H1 (cell line): ENCODE measurements around the gene AGAP1. TPM values are rescaled to one million over a fixed set of nuclear protein-coding genes. Genes with fewer than 3 reads are reported as not detected.

Experiments used
- CTCF ChIA-PET: fragments of 300-600 bp; sonication (Branson Sonifier 250); formaldehyde crosslinking; loops from one replicate; lab custom pipeline; 2021; ENCODE audit not compliant: partially characterized antibody; lab: Charles Lee
- POLR2A ChIA-PET: fragments of 300-600 bp; sonication (Branson Sonifier 250); formaldehyde crosslinking; loops from one replicate; lab custom pipeline; 2021; ENCODE audit warnings: inconsistent platforms; ENCODE audit not compliant: partially characterized antibody; lab: Charles Lee
- DNase-seq, 2 experiments: peaks; one replicate each; pipeline versions ENCODE4 v3.0.0 to v3.0.0-alpha.2; 2010 to 2022; ENCODE audit warnings: low spot score in 2 of 2, low read depth in 1 of 2, mixed read lengths in 1 of 2
- FAIRE-seq: peaks from 2 replicates; lab custom pipeline; 2011; peaks lifted over from hg19 to GRCh38; lab: Jason Lieb, UNC
- H2AFZ ChIP-seq: 2 replicates; pipeline ENCODE4 v1.8.1; 2012; ENCODE audit warnings: low read length, inconsistent platforms
- H2AK5ac ChIP-seq: 2 replicates; pipeline ENCODE4 v1.6.1; 2013; ENCODE audit warnings: low read depth, low read length
- H2BK120ac ChIP-seq: replicated peaks from 2 replicates; pipeline ENCODE3; 2013; ENCODE audit warnings: low read depth, low read length, inconsistent platforms
- H2BK12ac ChIP-seq: 2 replicates; pipeline ENCODE4 v1.6.1; 2013; ENCODE audit warnings: low read depth, low read length
- H2BK15ac ChIP-seq: 2 replicates; pipeline ENCODE4 v1.6.1; 2013; ENCODE audit warnings: low read length
- H2BK20ac ChIP-seq: 2 replicates; pipeline ENCODE4 v1.6.1; 2013; ENCODE audit warnings: low read length
- H2BK5ac ChIP-seq: 2 replicates; pipeline ENCODE4 v1.6.1; 2013; ENCODE audit warnings: low read depth, low read length
- H3K14ac ChIP-seq: 2 replicates; pipeline ENCODE4 v1.6.1; 2013; ENCODE audit warnings: inconsistent platforms; ENCODE audit not compliant: insufficient read length
- H3K18ac ChIP-seq: 2 replicates; pipeline ENCODE4 v1.6.1; 2013; ENCODE audit warnings: low read length; ENCODE audit errors: extremely low read depth
- H3K23ac ChIP-seq: 2 replicates; pipeline ENCODE4 v1.6.1; 2013; ENCODE audit warnings: inconsistent platforms; ENCODE audit not compliant: insufficient read length
- H3K23me2 ChIP-seq: 2 replicates; pipeline ENCODE4 v1.6.1; 2013; ENCODE audit warnings: low read depth, low read length
- H3K27ac ChIP-seq: 2 replicates; pipeline ENCODE4 v1.6.1; 2011; ENCODE audit warnings: low read depth, low read length, inconsistent platforms
- H3K27me3 ChIP-seq, 4 experiments: replicated peaks in 1 of 4; 1 replicate in 1 of 4; 2 replicates in 3 of 4; pipeline versions ENCODE4 v1.6.1 to v1.8.1; 2011 to 2013; ENCODE audit warnings: low read length in 3 of 4, mild to moderate bottlenecking in 3 of 4, inconsistent platforms in 2 of 4, mixed read lengths in 2 of 4, moderate library complexity in 1 of 4; ENCODE audit not compliant: control insufficient read depth in 3 of 4, insufficient read depth in 3 of 4; ENCODE audit errors: extremely low read depth in 1 of 4
- H3K36me3 ChIP-seq, 4 experiments: 2 replicates each; pipeline versions ENCODE4 v1.6.1 to v1.8.1; 2011 to 2013; ENCODE audit warnings: mild to moderate bottlenecking in 4 of 4, low read length in 3 of 4, moderate library complexity in 2 of 4, control low read depth in 1 of 4, inconsistent platforms in 1 of 4; ENCODE audit not compliant: insufficient read depth in 4 of 4, control insufficient read depth in 2 of 4
- H3K4ac ChIP-seq: replicated peaks from 2 replicates; pipeline ENCODE3; 2013; ENCODE audit warnings: low read length, low read depth, mixed read lengths, inconsistent platforms; ENCODE audit not compliant: insufficient read length
- H3K4me1 ChIP-seq, 4 experiments: replicated peaks in 1 of 4; 1 replicate in 1 of 4; 2 replicates in 3 of 4; pipeline versions ENCODE4 v1.6.1 to v1.8.1; 2011 to 2013; ENCODE audit warnings: low read length in 3 of 4, inconsistent platforms in 2 of 4, mixed read lengths in 1 of 4; ENCODE audit not compliant: insufficient read depth in 4 of 4, control insufficient read depth in 3 of 4
- H3K4me2 ChIP-seq, 2 experiments: 2 replicates each; pipeline versions ENCODE4 v1.6.1 to v1.8.1; 2011 to 2013; ENCODE audit warnings: low read depth in 2 of 2, low read length in 2 of 2, control low read depth in 1 of 2, inconsistent platforms in 1 of 2, mild to moderate bottlenecking in 1 of 2; ENCODE audit not compliant: insufficient read depth in 1 of 2
- H3K4me3 ChIP-seq, 4 experiments: fragments of 200-600, 300-600 bp in 1 of 4; sonication (generic), shearing (Covaris generic), sonication (Bioruptor Twin) in 1 of 4; 2 replicates each; pipeline versions ENCODE4 v1.5.1 to v1.8.1; 2011 to 2016; ENCODE audit warnings: low read length in 4 of 4, low read depth in 3 of 4, control low read depth in 2 of 4, inconsistent platforms in 2 of 4, mild to moderate bottlenecking in 2 of 4, mixed read lengths in 1 of 4, moderate library complexity in 1 of 4; ENCODE audit not compliant: insufficient read depth in 2 of 4; ENCODE audit errors: extremely low read depth in 1 of 4
- H3K56ac ChIP-seq: replicated peaks from 2 replicates; pipeline ENCODE3; 2013; ENCODE audit warnings: low read depth, mild to moderate bottlenecking, mixed read lengths, low read length, inconsistent platforms; ENCODE audit not compliant: insufficient read length
- H3K79me1 ChIP-seq: 2 replicates; pipeline ENCODE4 v1.6.1; 2013; ENCODE audit warnings: low read depth, low read length, control low read depth
- H3K79me2 ChIP-seq, 2 experiments: 2 replicates each; pipeline versions ENCODE4 v1.6.1 to v1.8.1; 2012 to 2013; ENCODE audit warnings: low read length in 2 of 2, mild to moderate bottlenecking in 2 of 2, inconsistent platforms in 1 of 2; ENCODE audit not compliant: insufficient read depth in 2 of 2, control insufficient read depth in 1 of 2
- H3K9ac ChIP-seq, 4 experiments: replicated peaks in 1 of 4; 1 replicate in 1 of 4; 2 replicates in 3 of 4; pipeline versions ENCODE4 v1.6.1 to v1.8.1; 2011 to 2013; ENCODE audit warnings: low read depth in 3 of 4, low read length in 3 of 4, control low read depth in 2 of 4, mild to moderate bottlenecking in 2 of 4, moderate library complexity in 2 of 4, inconsistent platforms in 1 of 4; ENCODE audit errors: extremely low read depth in 1 of 4
- H3K9me3 ChIP-seq, 2 experiments: 2 replicates each; pipeline versions ENCODE4 v1.6.1 to v1.8.1; 2012 to 2013; ENCODE audit warnings: mild to moderate bottlenecking in 2 of 2, moderate library complexity in 2 of 2, control low read depth in 1 of 2, inconsistent platforms in 1 of 2, low read depth in 1 of 2, low read length in 1 of 2, mixed read lengths in 1 of 2; ENCODE audit not compliant: insufficient read depth in 2 of 2
- H4K20me1 ChIP-seq, 2 experiments: replicated peaks in 1 of 2; 2 replicates each; pipeline versions ENCODE3 to v1.8.1; 2011 to 2013; ENCODE audit warnings: inconsistent platforms in 2 of 2, low read length in 2 of 2, mild to moderate bottlenecking in 1 of 2; ENCODE audit not compliant: insufficient read depth in 2 of 2, control insufficient read depth in 1 of 2
- H4K5ac ChIP-seq: 2 replicates; pipeline ENCODE4 v1.6.1; 2013; ENCODE audit warnings: low read length, low read depth, mixed read lengths, inconsistent platforms; ENCODE audit not compliant: insufficient read length
- H4K8ac ChIP-seq: 2 replicates; pipeline ENCODE4 v1.8.0; 2013; ENCODE audit warnings: mild to moderate bottlenecking, moderate library complexity, low read length, inconsistent platforms; ENCODE audit not compliant: insufficient read depth; ENCODE audit errors: extremely low read depth
- H4K91ac ChIP-seq: replicated peaks from 2 replicates; pipeline ENCODE3; 2013; ENCODE audit warnings: low read length, mixed read lengths, inconsistent platforms; ENCODE audit not compliant: insufficient read length
- GABPA ChIP-seq: IDR thresholded peaks from 2 replicates; pipeline ENCODE4 v1.6.1; 2011; ENCODE audit warnings: mild to moderate bottlenecking, low read length, moderate library complexity, borderline replicate concordance; ENCODE audit not compliant: insufficient read depth
- GTF2F1 ChIP-seq: IDR thresholded peaks from 2 replicates; pipeline ENCODE4 v1.6.1; 2012; ENCODE audit warnings: low read depth, low read length, improper control_type of control experiment, borderline replicate concordance
- HDAC2 ChIP-seq, 2 experiments: fragments of 300-600 bp in 1 of 2; sonication (generic) in 1 of 2; IDR thresholded peaks; 2 replicates each; pipeline ENCODE4 v1.6.1; 2011 to 2012; ENCODE audit warnings: low read depth in 2 of 2, low read length in 2 of 2, mild to moderate bottlenecking in 2 of 2, moderate library complexity in 2 of 2, borderline replicate concordance in 1 of 2, inconsistent platforms in 1 of 2
- HDAC6 ChIP-seq: IDR thresholded peaks from one replicate; pipeline ENCODE4 v1.7.1; 2012; ENCODE audit warnings: low read depth, mild to moderate bottlenecking, inconsistent platforms, low read length, moderate library complexity
- KDM1A ChIP-seq: fragments of 200-600, 300-600 bp; sonication (generic); IDR thresholded peaks from 2 replicates; pipeline ENCODE4 v1.7.1; 2016; ENCODE audit warnings: mild to moderate bottlenecking, low read length, borderline replicate concordance
- POU5F1 ChIP-seq: IDR thresholded peaks from 2 replicates; pipeline ENCODE4 v1.6.1; 2011; ENCODE audit warnings: low read depth, mild to moderate bottlenecking, low read length, moderate library complexity
- SIN3A ChIP-seq, 2 experiments: IDR thresholded peaks in 1 of 2; conservative IDR thresholded peaks in 1 of 2; 2 replicates each; pipeline ENCODE4 v1.6.1; 2011 to 2012; ENCODE audit warnings: low read length in 2 of 2, improper control_type of control experiment in 1 of 2, low read depth in 1 of 2, mild to moderate bottlenecking in 1 of 2
- SP1 ChIP-seq: IDR thresholded peaks from 2 replicates; pipeline ENCODE4 v1.6.1; 2011; ENCODE audit warnings: low read depth, low read length
- SP4 ChIP-seq: IDR thresholded peaks from 2 replicates; pipeline ENCODE4 v1.6.1; 2012; ENCODE audit warnings: low read length, inconsistent platforms
- TAF7 ChIP-seq: optimal IDR thresholded peaks from 2 replicates; pipeline ENCODE3; 2011; ENCODE audit warnings: low read depth, mild to moderate bottlenecking, inconsistent platforms, low read length, moderate library complexity, borderline replicate concordance
- YY1 ChIP-seq: IDR thresholded peaks from 2 replicates; pipeline ENCODE4 v1.6.1; 2011; ENCODE audit warnings: low read depth, mild to moderate bottlenecking, low read length
- WGBS, 2 experiments: shearing (Covaris generic) in 1 of 2; methylation state at CpG; one replicate each; pipeline versions ENCODE4 v1.1.6 to v1.1.7; 2013 to 2015; ENCODE audit warnings: low lambda C conversion rate in 2 of 2, mixed read lengths in 2 of 2, inconsistent platforms in 1 of 2, low coverage in 1 of 2, missing lambda C conversion rate in 1 of 2; ENCODE audit not compliant: insufficient replicate concordance in 2 of 2, insufficient coverage in 1 of 2, insufficient read length in 1 of 2; ENCODE audit errors: extremely low coverage in 1 of 2, missing lambda C conversion rate in 1 of 2; 5-methylcytosine and 5-hydroxymethylcytosine counted together
- polyA plus RNA-seq, 7 experiments: library from polyadenylated mRNA; depleted of rRNA in 3 of 7; stranded (reverse) in 5 of 7; unstranded in 2 of 7; fragments of >200 nt in 5 of 7; fragments of 200-250 nt in 2 of 7; gene quantifications; 1 replicate in 5 of 7; 2 replicates in 1 of 7; 4 replicates in 1 of 7; pipeline versions ENCODE4 v1.2.1 to v1.2.3, GENCODE V29; 2011 to 2013; ENCODE audit warnings: missing spikeins in 2 of 7, mixed read lengths in 2 of 7
- total RNA-seq: library from RNA; stranded (reverse); fragmentation: NEBNext Ultra II Directional; extraction: Animal tissue kit (Norgen Biotek cat#: 25700); gene quantifications from 2 replicates; pipeline ENCODE4 v1.2.1, GENCODE V29; 2021

AGAP1 gene
- total and polyA plus RNA-seq, 2 of the 8 experiments (the other 6 are each of a cell fraction or from before 2014, with no cell fraction given) = 18.1 to 39.4 TPM

GRCh38 chr2:235594964-235595363 lies 101.1 kb downstream of the AGAP1 start:
- H3K36me3 ChIP-seq = no peaks in the 10 kb centered on the region
- H3K27me3 ChIP-seq = no peaks in the 10 kb centered on the region
- peaks cover 18 to 19% of the 10 kb centered on the region in 2 experiments for H4K20me1 ChIP-seq
- no peak overlapping the region for H3K4me3 ChIP-seq
- no peak overlapping the region for H2BK20ac ChIP-seq
- H3K27ac ChIP-seq = no peak overlapping the region
- H4K5ac ChIP-seq = no peak overlapping the region
- no peak overlapping the region for H3K9ac ChIP-seq
- H3K9me3 ChIP-seq = no peaks in the 10 kb centered on the region
- no peak overlapping the region for H3K18ac ChIP-seq
- DNase-seq (no peak), FAIRE-seq (no peak)
- no peak overlapping the region for H3K4me2 ChIP-seq
- H4K91ac ChIP-seq = no peak overlapping the region
- no peak overlapping the region for H3K23ac ChIP-seq
- H4K8ac ChIP-seq = no peak overlapping the region
- H2BK15ac ChIP-seq = no peak overlapping the region
- POLR2A ChIA-PET = interaction anchor here (1.2 kb wide), 1 partner anchor 76 kb away, joined by 4 read pairs; no protein-coding TSS in a partner anchor
- H2BK120ac ChIP-seq = no peak overlapping the region
- H3K23me2 ChIP-seq = no peaks in the 10 kb centered on the region
- no peak overlapping the region for H3K56ac ChIP-seq
- CTCF ChIA-PET = interaction anchor here (0.5 to 6.1 kb wide), 66 partner anchors 9 to 1056 kb away, joined by 3 to 111 read pairs (median 4); no protein-coding TSS in a partner anchor
- WGBS, 2 experiments = 79% methylated on average over 8 of the region's 8 CpGs; no CpG with 5 or more reads in 1 of the 2 experiments
- no peak overlapping the region for H2BK12ac ChIP-seq
- no peak overlapping the region for H2BK5ac ChIP-seq
- peaks cover 0 to 48% of the 10 kb centered on the region in 2 experiments; a peak in 2 of 4 replicates for H3K79me2 ChIP-seq
- H3K14ac ChIP-seq = no peak overlapping the region
- no peak overlapping the region for H2AFZ ChIP-seq
- H2AK5ac ChIP-seq = no peak overlapping the region
- peaks cover 9% of the 10 kb centered on the region for H3K79me1 ChIP-seq
- H3K4ac ChIP-seq = no peak overlapping the region
- peaks cover 0 to 4% (median 0%) of the 10 kb centered on the region in 4 experiments; a peak in 1 of 7 replicates for H3K4me1 ChIP-seq
- no peak for TF ChIP-seq YY1
- TF ChIP-seq TAF7 = no peak
- no peak for TF ChIP-seq HDAC6
- TF ChIP-seq GABPA = no peak
- TF ChIP-seq SIN3A (conservative IDR thresholded peaks at IDR 0.05 in 1 of 2, IDR thresholded peaks at IDR 0.05 in 1 of 2; ENCODE audit: low read depth in 1 of 2, low read length in 2 of 2) = no peak
- TF ChIP-seq POU5F1 = no peak
- TF ChIP-seq KDM1A = no peak
- TF ChIP-seq SP1 = no peak
- TF ChIP-seq HDAC2 (IDR thresholded peaks at IDR 0.05; ENCODE audit: borderline replicate concordance in 1 of 2, low read depth in 2 of 2, low read length in 2 of 2) = no peak
- TF ChIP-seq GTF2F1 = no peak
- TF ChIP-seq SP4 = no peak
